ENCODE measurements around the gene SEPTIN12. TPM values are rescaled to one million over a fixed set of nuclear protein-coding genes. Genes with fewer than 3 reads are reported as not detected.
"Not testable (repeated sequence)": the region's sequence is repeated elsewhere in the genome, so short reads cannot be mapped to it uniquely, and the experiment has no call there.

SEPTIN12 gene
- total RNA-seq, 1 donor from 2014 or later = not detected

DNA sequence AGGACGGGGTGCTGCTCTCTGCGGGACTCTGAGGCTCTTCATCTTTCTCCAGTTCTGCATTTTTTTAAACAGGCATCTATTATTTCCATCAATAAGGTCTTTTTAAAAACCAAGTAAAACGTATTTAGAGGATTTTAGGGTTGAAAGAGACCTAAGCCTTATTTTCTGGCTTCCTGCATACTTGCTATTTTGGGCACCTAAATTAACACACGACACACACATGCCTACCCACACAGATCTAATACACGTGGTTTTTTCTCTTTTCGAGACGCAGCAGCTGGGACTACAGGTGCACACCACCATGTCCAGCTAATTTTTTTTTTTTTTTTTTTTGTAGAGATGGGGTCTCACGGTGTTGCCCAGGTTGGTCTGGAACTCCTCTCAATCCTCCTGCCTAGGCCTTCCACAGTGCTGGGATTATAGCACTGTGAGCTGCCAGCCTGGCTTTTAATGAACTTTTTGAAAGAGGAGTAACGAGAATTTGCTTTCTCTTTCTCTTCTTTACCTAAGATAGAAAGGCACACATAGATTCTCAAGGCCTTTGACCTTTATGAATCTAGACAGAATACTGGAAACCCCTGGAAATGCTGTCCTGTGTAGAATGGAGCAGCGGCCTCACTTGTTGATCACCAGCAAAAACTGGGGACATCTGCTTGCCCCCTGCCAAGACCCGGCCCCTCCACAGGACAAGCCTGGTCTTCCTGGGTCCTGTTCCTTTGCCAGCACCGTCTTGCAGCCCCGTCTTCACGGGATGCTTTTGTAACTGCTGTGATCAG is 40.1 kb downstream of the SEPTIN12 start:
- TF ChIP-seq, protein P1, sequence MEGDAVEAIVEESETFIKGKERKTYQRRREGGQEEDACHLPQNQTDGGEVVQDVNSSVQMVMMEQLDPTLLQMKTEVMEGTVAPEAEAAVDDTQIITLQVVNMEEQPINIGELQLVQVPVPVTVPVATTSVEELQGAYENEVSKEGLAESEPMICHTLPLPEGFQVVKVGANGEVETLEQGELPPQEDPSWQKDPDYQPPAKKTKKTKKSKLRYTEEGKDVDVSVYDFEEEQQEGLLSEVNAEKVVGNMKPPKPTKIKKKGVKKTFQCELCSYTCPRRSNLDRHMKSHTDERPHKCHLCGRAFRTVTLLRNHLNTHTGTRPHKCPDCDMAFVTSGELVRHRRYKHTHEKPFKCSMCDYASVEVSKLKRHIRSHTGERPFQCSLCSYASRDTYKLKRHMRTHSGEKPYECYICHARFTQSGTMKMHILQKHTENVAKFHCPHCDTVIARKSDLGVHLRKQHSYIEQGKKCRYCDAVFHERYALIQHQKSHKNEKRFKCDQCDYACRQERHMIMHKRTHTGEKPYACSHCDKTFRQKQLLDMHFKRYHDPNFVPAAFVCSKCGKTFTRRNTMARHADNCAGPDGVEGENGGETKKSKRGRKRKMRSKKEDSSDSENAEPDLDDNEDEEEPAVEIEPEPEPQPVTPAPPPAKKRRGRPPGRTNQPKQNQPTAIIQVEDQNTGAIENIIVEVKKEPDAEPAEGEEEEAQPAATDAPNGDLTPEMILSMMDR (conservative IDR thresholded peaks at IDR 0.05; ENCODE audit: low read depth, low read length) = no peak
- no peak for DNase-seq (ENCODE audit: low read depth)
- H3K4me3 ChIP-seq (ENCODE audit: low read depth, low read length) = no peak overlapping the region

GRCh38 chr16:4746991-4747574 is 41.1 kb downstream of the SEPTIN12 start:
- no peak for DNase-seq (ENCODE audit: low read depth)
- no peak overlapping the region for H3K4me3 ChIP-seq (ENCODE audit: low read depth, low read length)
- TF ChIP-seq, protein P1 (conservative IDR thresholded peaks at IDR 0.05; ENCODE audit: low read depth, low read length) = no peak

- no peak for DNase-seq (ENCODE audit: low read depth)
- TF ChIP-seq, protein P1 (conservative IDR thresholded peaks at IDR 0.05; ENCODE audit: low read depth, low read length) = no peak
- H3K4me3 ChIP-seq (ENCODE audit: low read depth, low read length) = no peak overlapping the region
These were observed 41.9 kb downstream of the SEPTIN12 start for GRCh38 chr16:4746215-4746614.

GRCh38 chr16:4745274-4745569 is 42.9 kb downstream of the SEPTIN12 start:
- TF ChIP-seq, protein P1 (conservative IDR thresholded peaks at IDR 0.05; ENCODE audit: low read depth, low read length) = no peak
- no peak overlapping the region for H3K4me3 ChIP-seq (ENCODE audit: low read depth, low read length)
- no peak for DNase-seq (ENCODE audit: low read depth)

DNA sequence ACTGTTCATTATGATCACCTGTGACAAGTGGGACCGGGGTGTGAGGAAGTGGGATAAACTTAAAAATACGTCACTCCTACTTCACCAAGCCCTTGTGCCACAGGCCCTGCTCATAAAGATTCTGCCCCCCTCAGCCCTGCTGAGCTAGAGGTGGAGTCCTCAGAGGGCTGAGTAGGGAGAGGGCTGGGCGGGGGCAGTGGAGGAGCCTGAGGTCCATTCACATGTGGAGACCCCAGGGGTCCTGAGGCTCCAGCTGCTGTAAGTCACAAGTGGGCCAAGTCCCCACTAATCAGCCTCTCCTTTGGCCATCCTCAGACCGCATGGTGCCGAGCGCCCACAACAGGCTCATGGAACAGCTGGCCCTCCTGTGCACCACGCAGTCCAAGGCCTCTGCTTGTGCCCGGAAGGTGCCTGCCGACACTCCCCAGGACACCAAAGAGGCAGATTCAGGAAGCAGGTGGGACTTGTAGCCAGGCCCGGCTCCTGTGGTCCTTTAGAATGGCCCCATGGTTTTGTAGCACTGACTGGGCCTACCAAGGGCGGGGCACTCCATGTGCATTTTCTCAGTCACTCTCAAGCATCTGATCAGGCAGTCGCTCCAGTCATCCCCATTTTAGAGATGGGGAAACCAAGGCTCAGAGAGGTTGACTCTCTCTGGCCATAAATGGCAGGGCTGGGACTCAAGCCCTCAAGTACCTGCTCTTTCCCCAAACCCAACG is 43.4 kb downstream of the SEPTIN12 start:
- DNase-seq (ENCODE audit: low read depth) = no peak
- no peak overlapping the region for H3K4me3 ChIP-seq (ENCODE audit: low read depth, low read length)
- TF ChIP-seq, protein P1 (conservative IDR thresholded peaks at IDR 0.05; ENCODE audit: low read depth, low read length) = no peak

DNA sequence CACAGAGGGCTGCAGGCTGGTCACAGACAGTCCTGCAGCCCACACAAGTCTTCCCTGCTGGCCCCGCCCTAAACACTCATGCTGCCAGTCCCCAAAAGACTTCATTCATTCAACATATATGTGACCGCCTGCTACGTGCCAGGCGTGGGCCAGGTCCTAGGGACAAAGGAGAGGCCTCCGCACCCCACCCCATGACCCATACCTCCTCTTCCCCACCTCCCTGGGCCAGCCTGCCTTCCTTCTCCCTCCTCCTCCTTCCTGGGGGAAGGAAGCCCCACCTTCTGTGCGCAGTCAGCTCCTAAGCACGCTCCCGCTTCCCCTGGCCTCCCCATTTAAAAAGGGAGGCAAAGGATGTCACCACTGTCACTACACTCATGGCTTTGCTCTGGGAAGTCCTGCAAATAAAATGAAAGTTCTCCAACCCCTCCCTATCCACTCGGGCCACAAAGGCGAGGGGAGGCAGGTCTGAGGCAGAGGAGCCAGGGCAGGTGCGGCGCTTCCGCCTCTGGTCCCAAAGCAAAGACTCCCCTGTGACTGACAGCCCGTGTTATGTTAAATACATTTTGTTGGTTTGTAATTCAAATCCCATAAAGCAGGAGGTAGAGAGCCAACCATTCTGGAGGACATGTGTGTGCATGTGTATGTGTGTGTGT is 44.8 kb downstream of the SEPTIN12 start:
- DNase-seq (ENCODE audit: low read depth) = no peak
- H3K4me3 ChIP-seq (ENCODE audit: low read depth, low read length) = no peak overlapping the region
- TF ChIP-seq, protein P1 (conservative IDR thresholded peaks at IDR 0.05; ENCODE audit: low read depth, low read length) = no peak

DNA sequence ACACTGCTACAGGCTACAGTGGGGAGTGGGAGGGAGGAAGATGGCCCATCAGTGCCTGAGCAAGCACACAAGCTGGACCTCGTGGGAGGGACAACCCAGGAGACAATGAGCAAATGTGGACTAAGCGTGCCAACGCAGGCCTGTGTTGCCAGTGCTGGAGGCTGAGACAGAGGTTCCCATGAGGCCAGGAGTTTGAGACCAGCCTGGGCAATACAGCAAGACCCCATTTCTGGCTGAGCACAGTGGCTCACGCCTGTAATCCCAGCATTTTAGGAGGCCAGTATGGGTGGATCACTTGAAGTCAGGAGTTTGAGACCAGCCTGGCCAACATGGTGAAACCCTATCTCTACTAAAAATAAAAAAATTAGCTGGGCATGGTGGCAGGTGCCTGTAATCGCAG is 49.8 kb downstream of the SEPTIN12 start:
- not testable (repeated sequence) for H3K4me3 ChIP-seq (ENCODE audit: low read depth, low read length); DNase-seq (ENCODE audit: low read depth)

All from epithelial cell of proximal tubule (primary cell).